ENCODE results near the gene SLC39A9. TPM values are rescaled to one million over a fixed set of nuclear protein-coding genes. Genes with fewer than 3 reads are reported as not detected.

Gene SLC39A9
- total and polyA plus RNA-seq, 10 donors, result 11.8 to 55.8 (median 46.2) TPM

GRCh38 chr14:69449216-69449615 lies 50.7 kb downstream of the SLC39A9 start:
- Histone ChIP-seq H3K36me3 (peaks cover 0 to 76% (median 5%) of the 10 kb centered on the region in 6 donors), H3K27ac (no peak overlapping the region), H3K4me1 (no peaks in the 10 kb centered on the region), H3K4me3 (no peak overlapping the region), H3K27me3 (replicated peaks in 1 of 7) (no peaks in the 10 kb centered on the region), H3K9me3 (no peaks in the 10 kb centered on the region)
- intact Hi-C loops (cut with DNase I; ENCODE audit: low total_unique reads), result no loop called here
- WGBS, 5 donors, result 96 to 98% (median 97%) methylated on average over 8 of the region's 8 CpGs
- no peak for TF ChIP-seq POLR2A (IDR thresholded peaks at IDR 0.05)
- no peak for TF ChIP-seq POLR2AphosphoS5 (IDR thresholded peaks at IDR 0.05)
- TF ChIP-seq CTCF (IDR thresholded peaks at IDR 0.05 in 8 of 11, conservative IDR thresholded peaks at IDR 0.05 in 3 of 11), result no peak
- DNase-seq, result no peak

- no peaks in the 10 kb centered on the region for H3K4me1 ChIP-seq
- intact Hi-C loops (cut with DNase I; ENCODE audit: low total_unique reads), result no loop called here
- DNase-seq, result no peak
- H3K36me3 ChIP-seq, result peaks cover 0 to 81% (median 24%) of the 10 kb centered on the region in 6 donors
- no peaks in the 10 kb centered on the region for H3K9me3 ChIP-seq
- H3K27me3 ChIP-seq (replicated peaks in 1 of 7), result no peaks in the 10 kb centered on the region
- no peak for TF ChIP-seq POLR2A (IDR thresholded peaks at IDR 0.05)
- no peak for TF ChIP-seq POLR2AphosphoS5 (IDR thresholded peaks at IDR 0.05)
- TF ChIP-seq CTCF (IDR thresholded peaks at IDR 0.05 in 8 of 11, conservative IDR thresholded peaks at IDR 0.05 in 3 of 11), result no peak
- H3K4me3 ChIP-seq, result no peak overlapping the region
- WGBS, 5 donors, result 91 to 96% (median 94%) methylated on average over 2 of the region's 2 CpGs
- no peak overlapping the region for H3K27ac ChIP-seq
Observed at GRCh38 chr14:69451941-69452340, 53.4 kb downstream of the SLC39A9 start.

- DNase-seq, result no peak
- no peaks in the 10 kb centered on the region for H3K27me3 ChIP-seq (replicated peaks in 1 of 7)
- H3K4me1 ChIP-seq, result no peaks in the 10 kb centered on the region
- H3K4me3 ChIP-seq, result no peak overlapping the region
- H3K27ac ChIP-seq, result no peak overlapping the region
- WGBS, 5 donors, result 81 to 89% (median 88%) methylated on average over 11 of the region's 11 CpGs
- H3K9me3 ChIP-seq, result no peaks in the 10 kb centered on the region
- TF ChIP-seq CTCF (IDR thresholded peaks at IDR 0.05 in 8 of 11, conservative IDR thresholded peaks at IDR 0.05 in 3 of 11) (no peak), POLR2A (IDR thresholded peaks at IDR 0.05) (no peak), POLR2AphosphoS5 (IDR thresholded peaks at IDR 0.05) (no peak)
- H3K36me3 ChIP-seq, result peaks cover 0 to 93% (median 48%) of the 10 kb centered on the region in 6 donors
- intact Hi-C loops (cut with DNase I; ENCODE audit: low total_unique reads), result no loop called here
Observed at GRCh38 chr14:69458350-69458749, 59.9 kb downstream of the SLC39A9 start.

DNA sequence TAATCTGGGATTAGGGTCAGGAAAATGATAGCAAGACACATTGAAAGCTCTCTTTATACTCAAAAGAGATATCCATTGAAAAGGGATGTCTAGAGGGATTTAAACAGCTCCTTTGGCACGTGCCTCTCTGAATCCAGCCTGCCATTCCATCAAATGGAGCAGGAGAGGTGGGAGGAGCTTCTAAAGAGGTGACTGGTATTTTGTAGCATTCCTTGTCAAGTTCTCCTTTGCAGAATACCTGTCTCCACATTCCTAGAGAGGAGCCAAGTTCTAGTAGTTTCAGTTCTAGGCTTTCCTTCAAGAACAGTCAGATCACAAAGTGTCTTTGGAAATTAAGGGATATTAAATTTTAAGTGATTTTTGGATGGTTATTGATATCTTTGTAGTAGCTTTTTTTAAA lies 60.6 kb downstream of the SLC39A9 start:
- Histone ChIP-seq H3K4me1 (no peaks in the 10 kb centered on the region), H3K27me3 (replicated peaks in 1 of 7) (no peaks in the 10 kb centered on the region), H3K27ac (no peak overlapping the region), H3K36me3 (peaks cover 0 to 87% (median 48%) of the 10 kb centered on the region in 6 donors), H3K9me3 (no peaks in the 10 kb centered on the region), H3K4me3 (no peak overlapping the region)
- TF ChIP-seq POLR2A (IDR thresholded peaks at IDR 0.05) (no peak), CTCF (IDR thresholded peaks at IDR 0.05 in 8 of 11, conservative IDR thresholded peaks at IDR 0.05 in 3 of 11) (no peak), POLR2AphosphoS5 (IDR thresholded peaks at IDR 0.05) (no peak)
- DNase-seq, result no peak
- WGBS, 5 donors, result 69 to 90% (median 83%) methylated on average over 1 of the region's 1 CpG
- intact Hi-C loops (cut with DNase I; ENCODE audit: low total_unique reads), result no loop called here
